Muscle layer of colon (tissue), 2 donors: ENCODE measurements around the gene UBE3A.
"Not testable (repeated sequence)": the region's sequence is repeated elsewhere in the genome, so short reads cannot be mapped to it uniquely, and the experiment has no call there.

Experiments
- H3K27ac ChIP-seq: one replicate; pipeline ENCODE4 v1.7.0; 2013; ENCODE audit warnings: low read depth, mild to moderate bottlenecking, low read length, moderate library complexity
- H3K27me3 ChIP-seq, 2 donors: one replicate each; pipeline ENCODE4 v1.7.0; 2013; ENCODE audit warnings: low read length in 2 of 2, mild to moderate bottlenecking in 2 of 2; ENCODE audit not compliant: insufficient read depth in 2 of 2, control insufficient read depth in 1 of 2
- H3K36me3 ChIP-seq: one replicate; pipeline ENCODE4 v1.7.0; 2013; ENCODE audit warnings: mild to moderate bottlenecking, low read length; ENCODE audit not compliant: insufficient read depth
- H3K4me1 ChIP-seq: one replicate; pipeline ENCODE4 v1.7.0; 2013; ENCODE audit warnings: mild to moderate bottlenecking, low read length; ENCODE audit not compliant: insufficient read depth
- H3K4me3 ChIP-seq, 2 donors: one replicate each; pipeline ENCODE4 v1.7.0; 2013; ENCODE audit warnings: low read length in 2 of 2, low read depth in 1 of 2, mild to moderate bottlenecking in 1 of 2, moderate library complexity in 1 of 2
- H3K9ac ChIP-seq: one replicate; pipeline ENCODE4 v1.7.0; 2013; ENCODE audit warnings: low read length
- H3K9me3 ChIP-seq: one replicate; pipeline ENCODE4 v1.7.0; 2013; ENCODE audit warnings: mild to moderate bottlenecking, low read length
- donor health status: abdominal sarcoma.
- donor health status: Adenocarcinoma of cecum.

The UBE3A gene

GRCh38 chr15:25464784-25465183 is 26.0 kb upstream of the UBE3A start:
- Histone ChIP-seq H3K4me3 (no peak overlapping the region), H3K9ac (no peak overlapping the region), H3K27me3 (no peaks in the 10 kb centered on the region), H3K9me3 (no peaks in the 10 kb centered on the region), H3K4me1 (no peaks in the 10 kb centered on the region), H3K27ac (no peak overlapping the region), H3K36me3 (no peaks in the 10 kb centered on the region)

GRCh38 chr15:25464383-25464782 is 25.6 kb upstream of the UBE3A start:
- H3K27me3 ChIP-seq: no peaks in the 10 kb centered on the region
- H3K4me3 ChIP-seq: no peak overlapping the region
- no peaks in the 10 kb centered on the region for H3K9me3 ChIP-seq
- no peaks in the 10 kb centered on the region for H3K36me3 ChIP-seq
- no peaks in the 10 kb centered on the region for H3K4me1 ChIP-seq
- no peak overlapping the region for H3K9ac ChIP-seq
- no peak overlapping the region for H3K27ac ChIP-seq

GRCh38 chr15:25456196-25456595 is 17.4 kb upstream of the UBE3A start:
- H3K36me3 ChIP-seq: no peaks in the 10 kb centered on the region
- no peaks in the 10 kb centered on the region for H3K9me3 ChIP-seq
- no peak overlapping the region for H3K27ac ChIP-seq
- H3K9ac ChIP-seq: no peak overlapping the region
- no peaks in the 10 kb centered on the region for H3K4me1 ChIP-seq
- no peaks in the 10 kb centered on the region for H3K27me3 ChIP-seq
- no peak overlapping the region for H3K4me3 ChIP-seq

- H3K27ac ChIP-seq: no peak overlapping the region
- H3K4me1 ChIP-seq: no peaks in the 10 kb centered on the region
- H3K4me3 ChIP-seq: no peak overlapping the region
- no peaks in the 10 kb centered on the region for H3K27me3 ChIP-seq
- no peak overlapping the region for H3K9ac ChIP-seq
- H3K36me3 ChIP-seq: no peaks in the 10 kb centered on the region
- H3K9me3 ChIP-seq: no peaks in the 10 kb centered on the region
Measured at GRCh38 chr15:25455226-25455625, 16.4 kb upstream of the UBE3A start.

- Histone ChIP-seq H3K4me1 (no peaks in the 10 kb centered on the region), H3K27me3 (no peaks in the 10 kb centered on the region), H3K4me3 (no peak overlapping the region), H3K9me3 (no peaks in the 10 kb centered on the region), H3K27ac (no peak overlapping the region), H3K36me3 (no peaks in the 10 kb centered on the region), H3K9ac (no peak overlapping the region)
Measured at GRCh38 chr15:25454771-25455170, 15.9 kb upstream of the UBE3A start.

- not testable (repeated sequence) for H3K27ac ChIP-seq, H3K27me3 ChIP-seq, H3K36me3 ChIP-seq, H3K4me3 ChIP-seq, H3K9ac ChIP-seq, H3K4me1 ChIP-seq, H3K9me3 ChIP-seq
Measured at GRCh38 chr15:25453246-25453645, 14.4 kb upstream of the UBE3A start.

- no peak overlapping the region for H3K4me3 ChIP-seq
- H3K4me1 ChIP-seq: no peaks in the 10 kb centered on the region
- no peak overlapping the region for H3K9ac ChIP-seq
- H3K36me3 ChIP-seq: no peaks in the 10 kb centered on the region
- no peaks in the 10 kb centered on the region for H3K9me3 ChIP-seq
- no peaks in the 10 kb centered on the region for H3K27me3 ChIP-seq
- no peak overlapping the region for H3K27ac ChIP-seq
Measured at GRCh38 chr15:25451501-25451900, 12.7 kb upstream of the UBE3A start.

GRCh38 chr15:25450163-25450562 is 11.3 kb upstream of the UBE3A start:
- Histone ChIP-seq H3K9ac (no peak overlapping the region), H3K4me3 (no peak overlapping the region), H3K4me1 (no peaks in the 10 kb centered on the region), H3K36me3 (no peaks in the 10 kb centered on the region), H3K27ac (no peak overlapping the region), H3K27me3 (no peaks in the 10 kb centered on the region), H3K9me3 (no peaks in the 10 kb centered on the region)

- Histone ChIP-seq H3K4me1 (no peaks in the 10 kb centered on the region), H3K36me3 (no peaks in the 10 kb centered on the region), H3K27me3 (no peaks in the 10 kb centered on the region), H3K27ac (no peak overlapping the region), H3K4me3 (no peak overlapping the region), H3K9ac (no peak overlapping the region), H3K9me3 (no peaks in the 10 kb centered on the region)
Measured at GRCh38 chr15:25446076-25446475, 7.3 kb upstream of the UBE3A start.

- H3K36me3 ChIP-seq: no peaks in the 10 kb centered on the region
- H3K9me3 ChIP-seq: no peaks in the 10 kb centered on the region
- no peak overlapping the region for H3K4me3 ChIP-seq
Measured at GRCh38 chr15:25445412-25445811, 6.6 kb upstream of the UBE3A start.

GRCh38 chr15:25441111-25441510 is 2.3 kb upstream of the UBE3A start:
- Histone ChIP-seq H3K4me1 (peaks cover 16% of the 10 kb centered on the region), H3K27ac (no peak overlapping the region), H3K27me3 (no peaks in the 10 kb centered on the region), H3K4me3 (no peak overlapping the region), H3K9ac (no peak overlapping the region), H3K9me3 (no peaks in the 10 kb centered on the region), H3K36me3 (no peaks in the 10 kb centered on the region)

More at GRCh38 chr15:25445412-25445811, 6.6 kb upstream of the UBE3A start:
- Histone ChIP-seq H3K4me1 (no peaks in the 10 kb centered on the region), H3K27me3 (no peaks in the 10 kb centered on the region), H3K27ac (no peak overlapping the region), H3K9ac (no peak overlapping the region)

- Histone ChIP-seq H3K36me3 (no peaks in the 10 kb centered on the region), H3K9me3 (no peaks in the 10 kb centered on the region), H3K9ac (peak overlapping the region; percentile 37), H3K4me1 (peaks cover 28% of the 10 kb centered on the region), H3K27me3 (no peaks in the 10 kb centered on the region), H3K27ac (peak overlapping the region; percentile 97), H3K4me3 (peak overlapping the region; percentile 88 to 90)
Measured at GRCh38 chr15:25439369-25439836, 579 bp upstream of the UBE3A start.
